Chondrocyte (in vitro differentiated cells): ENCODE data around the gene ARHGEF40. TPM values are rescaled to one million over a fixed set of nuclear protein-coding genes. Genes with fewer than 3 reads are reported as not detected.
A peak's percentile ranks its signal among the peaks of the same experiment; 100 is the strongest.

ENCODE experiments used
- DNase-seq: peaks from one replicate; pipeline ENCODE4 v3.0.0; 2021; ENCODE audit warnings: mixed read lengths, low spot score
- H3K27ac Mint-ChIP-seq: one replicate; pipeline ENCODE4 v1.8.0; 2021; ENCODE audit warnings: mild to moderate bottlenecking, moderate library complexity, mixed read lengths; ENCODE audit not compliant: unreplicated experiment
- H3K27me3 Mint-ChIP-seq: 2 replicates; pipeline ENCODE4 v1.8.0; 2021; ENCODE audit warnings: low read depth, mixed read lengths
- H3K36me3 Mint-ChIP-seq: 2 replicates; pipeline ENCODE4 v1.8.0; 2021; ENCODE audit warnings: low read depth, mixed read lengths
- H3K4me1 Mint-ChIP-seq: 2 replicates; pipeline ENCODE4 v1.8.0; 2021; ENCODE audit warnings: low read depth, mild to moderate bottlenecking, mixed read lengths
- H3K4me3 Mint-ChIP-seq: one replicate; pipeline ENCODE4 v1.8.0; 2021; ENCODE audit warnings: mild to moderate bottlenecking, moderate library complexity, mixed read lengths; ENCODE audit not compliant: unreplicated experiment
- H3K9me3 Mint-ChIP-seq: 2 replicates; pipeline ENCODE4 v1.8.0; 2021; ENCODE audit warnings: low read depth, mixed read lengths
- CTCF ChIP-seq: fragments of 200-600 bp; sonication (generic); IDR thresholded peaks from 2 replicates; pipeline ENCODE4 v1.5.0; 2021; ENCODE audit warnings: antibody characterized with exemption, mild to moderate bottlenecking, moderate library complexity
- total RNA-seq: library from RNA; stranded (reverse); gene quantifications from 3 replicates; pipeline ENCODE4 v1.2.1, GENCODE V29; 2021

ARHGEF40 gene
- total RNA-seq, 1 donor from 2014 or later, result 90.4 TPM

GRCh38 chr14:21089271-21089670, 19.2 kb downstream of the ARHGEF40 start:
- DNase-seq, result no peak
- no peaks in the 10 kb centered on the region for H3K9me3 Mint-ChIP-seq
- no peak overlapping the region for H3K4me3 Mint-ChIP-seq
- TF ChIP-seq CTCF, result no peak
- H3K27ac Mint-ChIP-seq, result peak overlapping the region; percentile 74
- H3K4me1 Mint-ChIP-seq, result peaks cover 43% of the 10 kb centered on the region
- no peaks in the 10 kb centered on the region for H3K27me3 Mint-ChIP-seq
- H3K36me3 Mint-ChIP-seq, result peaks cover 39% of the 10 kb centered on the region

GRCh38 chr14:21089877-21090193, 19.7 kb downstream of the ARHGEF40 start:
- no peak for DNase-seq
- Mint-ChIP-seq H3K27me3 (no peaks in the 10 kb centered on the region), H3K9me3 (no peaks in the 10 kb centered on the region), H3K36me3 (peaks cover 33% of the 10 kb centered on the region), H3K4me1 (peaks cover 40% of the 10 kb centered on the region), H3K4me3 (no peak overlapping the region), H3K27ac (no peak overlapping the region)
- no peak for TF ChIP-seq CTCF

- Mint-ChIP-seq H3K4me1 (peaks cover 43% of the 10 kb centered on the region), H3K27me3 (no peaks in the 10 kb centered on the region), H3K36me3 (peaks cover 31% of the 10 kb centered on the region), H3K27ac (peak overlapping the region; percentile 68), H3K4me3 (no peak overlapping the region), H3K9me3 (no peaks in the 10 kb centered on the region)
- TF ChIP-seq CTCF, result peak; percentile 79
- no peak for DNase-seq
Measured at GRCh38 chr14:21090194-21090939, 20.3 kb downstream of the ARHGEF40 start.

GRCh38 chr14:21090940-21091663, 21.0 kb downstream of the ARHGEF40 start:
- no peak overlapping the region for H3K4me3 Mint-ChIP-seq
- H3K27ac Mint-ChIP-seq, result no peak overlapping the region
- TF ChIP-seq CTCF, result no peak
- DNase-seq, result no peak
- H3K36me3 Mint-ChIP-seq, result peaks cover 25% of the 10 kb centered on the region
- no peaks in the 10 kb centered on the region for H3K9me3 Mint-ChIP-seq
- no peaks in the 10 kb centered on the region for H3K27me3 Mint-ChIP-seq
- H3K4me1 Mint-ChIP-seq, result peaks cover 50% of the 10 kb centered on the region

- TF ChIP-seq CTCF, result no peak
- Mint-ChIP-seq H3K36me3 (peaks cover 19% of the 10 kb centered on the region), H3K27me3 (no peaks in the 10 kb centered on the region), H3K27ac (no peak overlapping the region), H3K4me3 (no peak overlapping the region), H3K4me1 (peaks cover 46% of the 10 kb centered on the region), H3K9me3 (no peaks in the 10 kb centered on the region)
- no peak for DNase-seq
Measured at GRCh38 chr14:21091821-21092272, 21.7 kb downstream of the ARHGEF40 start.
